ENCODE data around the gene SIX6. TPM values are rescaled to one million over a fixed set of nuclear protein-coding genes. Genes with fewer than 3 reads are reported as not detected.

Gene SIX6
- total and polyA plus RNA-seq, 10 donors, result not detected

- no peak for DNase-seq
- 5 to 16% (median 9%) methylated on average over 18 to 66 of the region's 66 CpGs for WGBS, 5 donors
- Histone ChIP-seq H3K4me1 (peaks cover 3 to 32% (median 26%) of the 10 kb centered on the region in 6 donors), H3K9me3 (peaks cover 0 to 9% (median 0%) of the 10 kb centered on the region in 8 donors), H3K36me3 (no peaks in the 10 kb centered on the region), H3K4me3 (peak overlapping the region in 7 of 8 donors; percentile 22 to 65 (median 30)), H3K27ac (no peak overlapping the region), H3K27me3 (replicated peaks in 1 of 7) (peaks cover 0 to 91% (median 59%) of the 10 kb centered on the region in 7 donors)
- TF ChIP-seq POLR2A (IDR thresholded peaks at IDR 0.05), result no peak
- no peak for TF ChIP-seq POLR2AphosphoS5 (IDR thresholded peaks at IDR 0.05)
- intact Hi-C loops (cut with DNase I; ENCODE audit: low total_unique reads), result no loop called here
These were observed 6.8 kb downstream of the SIX6 start for GRCh38 chr14:60515511-60516289.

DNA sequence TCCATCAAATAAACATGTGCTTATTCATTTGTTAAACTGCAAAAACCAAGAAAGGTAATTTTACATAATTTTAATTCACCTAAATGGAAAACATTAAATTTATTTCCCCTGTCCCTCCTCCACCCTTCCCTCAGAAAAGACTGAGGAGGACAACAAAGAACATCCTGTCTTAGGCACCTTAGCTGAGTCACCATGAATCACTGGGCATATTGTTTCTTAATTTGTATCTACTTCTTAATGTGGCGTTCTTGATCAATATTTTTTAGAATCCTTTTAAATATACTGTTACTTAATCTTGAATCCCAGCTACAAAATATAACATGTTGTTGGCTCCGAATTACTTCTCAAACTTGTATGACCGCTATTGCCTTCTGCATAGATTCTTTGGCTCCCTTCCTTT lies 23.5 kb downstream of the SIX6 start:
- Histone ChIP-seq H3K4me3 (no peak overlapping the region), H3K27ac (no peak overlapping the region), H3K9me3 (peaks cover 0 to under 1% (median 0%) of the 10 kb centered on the region in 8 donors), H3K36me3 (no peaks in the 10 kb centered on the region), H3K27me3 (replicated peaks in 1 of 7) (peaks cover 0 to 43% (median 0%) of the 10 kb centered on the region in 7 donors), H3K4me1 (no peaks in the 10 kb centered on the region)
- TF ChIP-seq, protein P1, sequence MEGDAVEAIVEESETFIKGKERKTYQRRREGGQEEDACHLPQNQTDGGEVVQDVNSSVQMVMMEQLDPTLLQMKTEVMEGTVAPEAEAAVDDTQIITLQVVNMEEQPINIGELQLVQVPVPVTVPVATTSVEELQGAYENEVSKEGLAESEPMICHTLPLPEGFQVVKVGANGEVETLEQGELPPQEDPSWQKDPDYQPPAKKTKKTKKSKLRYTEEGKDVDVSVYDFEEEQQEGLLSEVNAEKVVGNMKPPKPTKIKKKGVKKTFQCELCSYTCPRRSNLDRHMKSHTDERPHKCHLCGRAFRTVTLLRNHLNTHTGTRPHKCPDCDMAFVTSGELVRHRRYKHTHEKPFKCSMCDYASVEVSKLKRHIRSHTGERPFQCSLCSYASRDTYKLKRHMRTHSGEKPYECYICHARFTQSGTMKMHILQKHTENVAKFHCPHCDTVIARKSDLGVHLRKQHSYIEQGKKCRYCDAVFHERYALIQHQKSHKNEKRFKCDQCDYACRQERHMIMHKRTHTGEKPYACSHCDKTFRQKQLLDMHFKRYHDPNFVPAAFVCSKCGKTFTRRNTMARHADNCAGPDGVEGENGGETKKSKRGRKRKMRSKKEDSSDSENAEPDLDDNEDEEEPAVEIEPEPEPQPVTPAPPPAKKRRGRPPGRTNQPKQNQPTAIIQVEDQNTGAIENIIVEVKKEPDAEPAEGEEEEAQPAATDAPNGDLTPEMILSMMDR (IDR thresholded peaks at IDR 0.05 in 8 of 11, conservative IDR thresholded peaks at IDR 0.05 in 3 of 11), result no peak
- DNase-seq, result no peak
- intact Hi-C loops (cut with DNase I; ENCODE audit: low total_unique reads), result no loop called here
- 60 to 77% (median 61%) methylated on average over 3 of the region's 3 CpGs for WGBS, 5 donors

- Histone ChIP-seq H3K36me3 (no peaks in the 10 kb centered on the region), H3K4me1 (no peaks in the 10 kb centered on the region), H3K27me3 (replicated peaks in 1 of 7) (peaks cover 0 to 28% (median 0%) of the 10 kb centered on the region in 7 donors), H3K9me3 (peaks cover 0 to 33% (median 24%) of the 10 kb centered on the region in 8 donors), H3K4me3 (no peak overlapping the region), H3K27ac (no peak overlapping the region)
- no peak for DNase-seq
- intact Hi-C loops (cut with DNase I; ENCODE audit: low total_unique reads), result no loop called here
- no peak for TF ChIP-seq POLR2A (IDR thresholded peaks at IDR 0.05)
- no peak for TF ChIP-seq POLR2AphosphoS5 (IDR thresholded peaks at IDR 0.05)
- TF ChIP-seq, protein P1 (IDR thresholded peaks at IDR 0.05 in 8 of 11, conservative IDR thresholded peaks at IDR 0.05 in 3 of 11), result no peak
These were observed 28.7 kb downstream of the SIX6 start for GRCh38 chr14:60537663-60538062.

DNA sequence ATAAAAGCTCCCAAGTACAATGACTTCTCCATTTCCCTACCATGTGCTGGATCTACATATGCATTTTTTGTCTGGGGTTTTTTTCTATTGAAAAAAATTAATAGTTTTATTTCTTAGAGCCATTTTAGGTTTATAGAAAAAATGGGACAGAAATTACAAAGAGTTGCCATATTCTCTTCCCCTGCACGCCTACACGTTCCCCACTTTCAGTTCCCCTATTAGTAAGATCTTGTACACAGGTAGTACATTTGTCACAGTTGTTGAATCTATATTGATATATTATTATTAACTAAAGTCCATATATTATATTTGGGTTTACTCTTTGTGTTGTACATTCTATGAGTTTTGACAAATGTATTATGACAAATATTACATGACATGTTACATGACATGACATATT lies 35.7 kb downstream of the SIX6 start:
- no peak for TF ChIP-seq POLR2A (IDR thresholded peaks at IDR 0.05)
- TF ChIP-seq, protein P1 (IDR thresholded peaks at IDR 0.05 in 8 of 11, conservative IDR thresholded peaks at IDR 0.05 in 3 of 11), result no peak
- no peak for TF ChIP-seq POLR2AphosphoS5 (IDR thresholded peaks at IDR 0.05)
- H3K9me3 ChIP-seq, result peaks cover 0 to 32% (median 25%) of the 10 kb centered on the region in 8 donors
- WGBS, 5 donors, result 58 to 77% (median 70%) methylated on average over 2 of the region's 2 CpGs
- intact Hi-C loops (cut with DNase I; ENCODE audit: low total_unique reads), result no loop called here
- DNase-seq, result no peak
- no peak overlapping the region for H3K4me3 ChIP-seq
- peaks cover 0 to 22% (median 0%) of the 10 kb centered on the region in 7 donors for H3K27me3 ChIP-seq (replicated peaks in 1 of 7)
- H3K27ac ChIP-seq, result no peak overlapping the region
- H3K36me3 ChIP-seq, result no peaks in the 10 kb centered on the region
- no peaks in the 10 kb centered on the region for H3K4me1 ChIP-seq
